Brain microvascular endothelial cell (primary cell): ENCODE measurements around the gene TADA2B.

Experiments
- DNase-seq: peaks from one replicate; pipeline ENCODE4 v3.0.0-alpha.2; 2020
- H3K27ac ChIP-seq: fragments of 250-450 bp; sonication (Bioruptor Pico); 2 replicates; pipeline ENCODE4 v1.5.1; 2020; ENCODE audit warnings: mild to moderate bottlenecking, moderate library complexity
- H3K27me3 ChIP-seq: fragments of 250-450 bp; sonication (Bioruptor Pico); replicated peaks from 2 replicates; pipeline ENCODE4 v1.5.1; 2020; ENCODE audit warnings: mild to moderate bottlenecking
- H3K36me3 ChIP-seq: fragments of 250-450 bp; sonication (Bioruptor Pico); replicated peaks from 2 replicates; pipeline ENCODE4 v1.5.1; 2020; ENCODE audit warnings: mild to moderate bottlenecking
- H3K4me3 ChIP-seq: 2 replicates; pipeline ENCODE4 v1.5.1; 2011; ENCODE audit warnings: low read depth, mild to moderate bottlenecking, control low read depth, low read length, moderate library complexity
- CTCF ChIP-seq: IDR thresholded peaks from 2 replicates; pipeline ENCODE4 v1.5.1; 2011; ENCODE audit warnings: low read depth, mild to moderate bottlenecking, moderate library complexity, low read length, control low read depth, inconsistent platforms; ENCODE audit errors: missing control alignments
- in situ Hi-C: cut with HindIII; loops from 2 replicates; pipeline ENCODE4 v1.10.0; 2017; ENCODE audit warnings: low sequenced_read_pairs, low pct_ligation_motif_present

TADA2B gene

GRCh38 chr4:7020290-7020689 is 22.9 kb upstream of the TADA2B start:
- no peak for DNase-seq
- no peak for TF ChIP-seq CTCF
- in situ Hi-C loops: no loop called here
- no peak overlapping the region for H3K4me3 ChIP-seq
- peaks cover 6% of the 10 kb centered on the region for H3K36me3 ChIP-seq
- H3K27me3 ChIP-seq: no peaks in the 10 kb centered on the region
- no peak overlapping the region for H3K27ac ChIP-seq

- H3K27ac ChIP-seq: no peak overlapping the region
- in situ Hi-C loops: no loop called here
- H3K27me3 ChIP-seq: no peaks in the 10 kb centered on the region
- DNase-seq: no peak
- H3K36me3 ChIP-seq: peaks cover 6% of the 10 kb centered on the region
- H3K4me3 ChIP-seq: no peak overlapping the region
- TF ChIP-seq CTCF: no peak
Observed at GRCh38 chr4:7020856-7021255, 22.3 kb upstream of the TADA2B start.

GRCh38 chr4:7021355-7021754 is 21.8 kb upstream of the TADA2B start:
- Histone ChIP-seq H3K27me3 (no peaks in the 10 kb centered on the region), H3K27ac (no peak overlapping the region), H3K4me3 (no peak overlapping the region), H3K36me3 (peaks cover 6% of the 10 kb centered on the region)
- in situ Hi-C loops: no loop called here
- no peak for DNase-seq
- no peak for TF ChIP-seq CTCF

GRCh38 chr4:7021930-7022664 is 21.1 kb upstream of the TADA2B start:
- peak; percentile 71 for DNase-seq
- Histone ChIP-seq H3K27me3 (no peaks in the 10 kb centered on the region), H3K27ac (peak overlapping the region; percentile 64), H3K36me3 (peaks cover 4% of the 10 kb centered on the region), H3K4me3 (no peak overlapping the region)
- no peak for TF ChIP-seq CTCF
- in situ Hi-C loops: no loop called here

- no peak for TF ChIP-seq CTCF
- Histone ChIP-seq H3K27ac (no peak overlapping the region), H3K4me3 (no peak overlapping the region), H3K36me3 (peaks cover 6% of the 10 kb centered on the region), H3K27me3 (no peaks in the 10 kb centered on the region)
- in situ Hi-C loops: no loop called here
- no peak for DNase-seq
Observed at GRCh38 chr4:7023486-7023885, 19.7 kb upstream of the TADA2B start.

GRCh38 chr4:7023901-7024300 is 19.3 kb upstream of the TADA2B start:
- Histone ChIP-seq H3K27ac (no peak overlapping the region), H3K27me3 (no peaks in the 10 kb centered on the region), H3K4me3 (no peak overlapping the region), H3K36me3 (peaks cover 6% of the 10 kb centered on the region)
- no peak for DNase-seq
- in situ Hi-C loops: no loop called here
- no peak for TF ChIP-seq CTCF
